GM18520 (cell line): ENCODE measurements around the gene LRRC56.
"Not testable (repeated sequence)": the region's sequence is repeated elsewhere in the genome, so short reads cannot be mapped to it uniquely, and the experiment has no call there.

Experiments used
- ATAC-seq: cut with Tn5 transposase; IDR thresholded peaks from one replicate; pipeline ENCODE4 v1.9.1; 2021; ENCODE audit not compliant: unreplicated experiment

LRRC56 gene

DNA sequence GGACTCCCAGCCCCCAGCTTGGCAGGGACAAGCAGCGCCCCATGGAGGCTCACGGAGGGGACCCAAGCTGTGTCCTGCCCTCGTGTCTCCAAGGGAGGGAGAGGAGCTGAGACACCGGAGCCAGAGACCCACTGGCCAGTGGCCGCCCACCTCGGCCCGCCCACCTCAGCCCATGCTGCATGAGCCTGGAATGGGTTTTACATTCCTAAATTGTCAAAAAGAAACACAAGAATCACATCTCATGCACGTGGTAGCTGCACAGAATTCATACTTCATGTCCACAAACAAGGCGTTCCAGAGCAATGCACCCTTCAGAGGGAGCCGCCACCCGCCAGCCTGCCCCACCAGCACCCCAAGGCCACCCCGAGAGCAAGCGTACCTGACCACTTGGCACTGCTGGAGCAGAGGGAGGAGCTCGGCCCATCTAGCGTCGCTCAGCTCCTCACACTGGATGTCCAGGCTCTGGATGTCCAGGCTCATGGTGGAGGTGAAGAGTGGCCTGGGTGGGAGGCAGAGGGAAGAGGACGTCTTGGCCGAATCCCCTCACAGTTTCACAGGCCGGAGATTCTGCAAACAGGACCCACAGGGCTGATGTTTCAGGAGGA is 35.5 kb upstream of the LRRC56 start:
- no peak for ATAC-seq

DNA sequence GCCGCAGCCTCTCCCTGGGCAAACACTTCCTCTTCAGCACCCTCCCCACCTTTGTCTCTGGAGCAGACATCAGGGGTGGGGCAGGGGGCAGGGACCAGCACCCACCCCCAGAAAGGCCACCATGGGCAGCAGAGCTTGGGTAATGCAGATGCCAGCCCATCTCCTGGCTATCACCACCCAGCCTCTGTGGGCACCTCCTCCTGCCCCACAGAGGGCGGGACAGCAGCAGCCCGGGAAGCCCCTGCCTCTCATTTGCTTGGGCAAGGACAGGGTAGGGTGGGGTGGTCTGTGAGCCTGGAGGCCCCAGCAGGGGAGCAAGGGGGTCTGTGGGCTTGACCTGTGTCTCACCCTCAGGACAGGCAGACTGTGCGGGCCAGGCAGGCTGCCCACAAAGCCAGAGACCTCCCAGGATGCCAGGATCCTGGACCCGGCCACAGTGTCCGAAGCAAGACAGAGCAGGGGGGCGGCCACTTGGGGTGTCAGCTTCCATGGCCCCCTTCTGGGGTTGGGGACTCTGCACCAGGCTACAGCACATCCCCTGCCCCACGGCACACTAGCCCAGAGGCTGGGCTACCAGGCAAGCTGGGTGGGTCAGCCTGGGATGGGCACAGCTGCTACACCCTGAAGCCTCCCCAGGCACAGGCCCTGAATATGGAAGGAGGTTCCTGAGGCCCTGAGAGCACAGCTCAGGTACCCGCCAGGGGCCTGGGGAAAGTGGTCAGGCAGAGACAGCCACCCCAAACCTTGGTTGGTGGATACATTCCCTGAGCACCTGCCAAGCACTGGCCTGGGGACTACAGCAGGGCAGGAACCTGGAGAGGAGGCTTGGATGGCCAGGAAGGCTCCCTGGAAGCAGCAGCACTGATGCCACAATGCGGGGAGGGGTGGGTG is 34.8 kb upstream of the LRRC56 start:
- ATAC-seq: no peak

DNA sequence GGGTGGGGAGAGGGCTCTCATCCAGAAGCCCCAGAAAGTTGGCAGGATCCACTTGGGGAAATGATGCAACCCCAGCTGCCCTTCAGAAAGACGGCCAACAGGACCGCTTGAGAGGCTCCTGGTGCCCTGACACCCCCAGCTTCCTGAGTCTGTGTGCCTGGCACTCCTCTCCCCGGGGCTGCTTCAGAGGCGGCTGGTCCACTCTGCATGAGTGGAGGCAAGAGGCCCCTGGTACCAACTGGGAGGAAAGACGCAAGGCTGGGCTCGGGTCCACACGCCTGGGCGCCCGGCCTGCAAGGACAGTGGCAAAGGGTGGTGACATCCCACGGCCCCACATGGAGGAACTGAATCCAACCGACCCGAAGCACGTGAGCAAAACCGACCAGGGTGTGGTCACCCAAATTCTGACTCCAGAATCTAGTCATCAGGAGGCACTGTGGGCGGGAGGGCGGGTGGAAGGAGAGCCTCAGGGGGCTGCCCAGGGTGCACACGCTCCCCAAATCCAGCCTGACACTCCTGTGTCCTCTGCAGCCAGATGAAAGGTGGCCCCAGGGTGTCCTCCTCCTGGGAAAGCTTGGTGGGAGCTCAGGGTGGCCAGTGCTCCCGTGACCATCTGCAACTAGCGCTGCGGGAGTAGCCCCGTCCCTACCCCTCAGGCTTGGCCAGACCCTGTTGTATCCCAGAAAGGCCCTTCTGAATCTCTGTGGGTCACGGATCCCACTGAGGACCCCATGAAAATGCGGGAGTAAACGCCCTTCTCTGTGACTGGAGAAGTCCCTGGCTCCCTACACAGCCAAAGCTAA is 33.9 kb upstream of the LRRC56 start:
- no peak for ATAC-seq

GRCh38 chr11:504053-504993 is 33.0 kb upstream of the LRRC56 start:
- no peak for ATAC-seq

DNA sequence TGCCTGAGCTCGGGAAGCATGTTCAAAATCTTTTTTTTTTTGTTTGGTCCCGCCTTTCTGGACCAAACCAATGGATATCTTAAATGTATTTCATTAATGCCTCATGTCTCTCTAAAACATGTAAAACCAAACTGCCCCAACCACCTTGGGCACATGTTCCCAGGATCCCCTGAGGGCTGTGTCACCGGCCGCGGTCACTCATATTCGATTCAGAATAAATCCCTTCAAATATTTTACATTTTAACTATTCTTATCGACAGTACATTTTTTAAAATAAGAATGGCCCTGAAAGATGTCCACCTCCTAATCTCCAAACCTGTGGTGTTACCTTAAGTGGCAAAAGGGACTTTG is 32.4 kb upstream of the LRRC56 start:
- no peak for ATAC-seq

DNA sequence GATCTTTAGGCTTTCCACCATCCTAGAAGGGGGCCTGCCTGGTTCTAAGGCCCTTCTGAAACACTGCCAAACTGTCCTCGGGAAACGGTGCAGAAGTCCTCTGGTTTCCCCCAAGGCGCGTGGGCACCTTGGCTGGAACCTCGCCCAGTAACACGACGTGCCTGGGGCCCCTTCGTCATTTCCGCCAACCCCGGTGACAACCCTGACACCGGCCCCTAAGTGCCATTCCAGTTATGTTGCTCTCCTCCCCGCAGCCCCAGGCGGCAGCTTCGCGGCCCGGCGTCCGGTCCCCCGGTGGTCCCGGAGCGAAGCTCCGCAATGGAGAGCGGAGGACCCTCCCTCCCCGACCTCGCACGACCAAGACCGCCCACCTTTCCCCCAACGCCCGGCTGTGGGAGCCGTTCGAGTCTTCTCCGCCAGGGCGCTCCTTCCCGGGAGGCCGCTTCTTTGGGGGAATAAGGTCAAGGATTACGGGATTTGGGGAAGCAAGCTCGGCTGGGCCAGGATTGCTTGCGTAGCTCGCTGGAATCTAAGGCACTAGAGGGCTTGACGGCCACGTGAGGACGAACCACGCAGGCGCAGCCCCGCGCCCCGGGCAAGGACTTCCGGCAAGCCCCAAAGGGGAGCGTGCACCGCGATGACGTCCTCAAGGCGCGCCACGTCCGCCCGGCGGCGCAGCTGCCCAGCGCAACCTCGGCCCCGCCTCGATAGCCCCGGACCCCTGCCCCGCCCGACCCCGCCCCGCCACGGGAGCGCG is 30.9 kb upstream of the LRRC56 start:
- ATAC-seq: peak; percentile 68

DNA sequence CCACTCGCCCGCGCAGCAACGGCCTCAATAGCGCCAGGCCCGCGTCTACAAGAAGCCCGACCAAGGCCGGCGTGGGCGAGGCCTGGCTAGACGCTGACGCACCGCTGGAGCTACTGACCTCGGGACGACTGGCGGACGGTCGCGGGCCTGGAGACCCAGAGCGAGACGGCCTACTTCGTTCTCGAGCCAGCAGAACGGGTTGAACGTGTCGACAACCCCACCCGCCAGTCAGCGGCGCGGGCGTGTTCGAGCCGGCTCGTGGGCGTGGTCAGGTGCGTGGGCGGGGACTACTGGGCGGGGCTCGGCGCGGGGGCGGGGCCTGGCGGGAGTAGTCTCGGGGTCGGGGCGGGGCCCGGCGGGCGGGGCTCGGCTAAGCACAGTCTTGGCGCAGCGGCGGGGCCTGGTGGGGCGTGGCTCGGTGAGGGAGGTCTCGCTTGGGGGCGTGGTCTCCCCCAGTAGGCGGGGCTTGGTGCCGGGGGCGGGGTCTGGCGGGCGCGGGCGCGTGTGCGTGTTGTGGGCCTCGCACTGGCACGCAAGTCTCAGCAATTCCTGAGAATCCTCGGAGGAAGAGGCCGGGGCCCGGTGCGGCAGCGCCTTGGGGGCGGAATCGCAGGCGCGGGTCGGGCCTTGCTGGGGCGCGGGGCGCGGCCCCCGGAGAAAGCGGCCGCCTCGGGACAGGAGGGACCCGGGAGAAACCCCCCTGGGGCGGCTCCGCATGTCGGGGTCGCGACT is 30.2 kb upstream of the LRRC56 start, which contains the start of gene RNH1:
TSS of gene RNH1 (minus strand) at position 248 of the 732 bp plus-strand sequence. CDS start 5,080 bp downstream, outside the sequence.
- peak; percentile 22 for ATAC-seq

- no peak for ATAC-seq
Observed at GRCh38 chr11:507727-508515, 29.4 kb upstream of the LRRC56 start.

GRCh38 chr11:508956-509355 is 28.4 kb upstream of the LRRC56 start:
- no peak for ATAC-seq

DNA sequence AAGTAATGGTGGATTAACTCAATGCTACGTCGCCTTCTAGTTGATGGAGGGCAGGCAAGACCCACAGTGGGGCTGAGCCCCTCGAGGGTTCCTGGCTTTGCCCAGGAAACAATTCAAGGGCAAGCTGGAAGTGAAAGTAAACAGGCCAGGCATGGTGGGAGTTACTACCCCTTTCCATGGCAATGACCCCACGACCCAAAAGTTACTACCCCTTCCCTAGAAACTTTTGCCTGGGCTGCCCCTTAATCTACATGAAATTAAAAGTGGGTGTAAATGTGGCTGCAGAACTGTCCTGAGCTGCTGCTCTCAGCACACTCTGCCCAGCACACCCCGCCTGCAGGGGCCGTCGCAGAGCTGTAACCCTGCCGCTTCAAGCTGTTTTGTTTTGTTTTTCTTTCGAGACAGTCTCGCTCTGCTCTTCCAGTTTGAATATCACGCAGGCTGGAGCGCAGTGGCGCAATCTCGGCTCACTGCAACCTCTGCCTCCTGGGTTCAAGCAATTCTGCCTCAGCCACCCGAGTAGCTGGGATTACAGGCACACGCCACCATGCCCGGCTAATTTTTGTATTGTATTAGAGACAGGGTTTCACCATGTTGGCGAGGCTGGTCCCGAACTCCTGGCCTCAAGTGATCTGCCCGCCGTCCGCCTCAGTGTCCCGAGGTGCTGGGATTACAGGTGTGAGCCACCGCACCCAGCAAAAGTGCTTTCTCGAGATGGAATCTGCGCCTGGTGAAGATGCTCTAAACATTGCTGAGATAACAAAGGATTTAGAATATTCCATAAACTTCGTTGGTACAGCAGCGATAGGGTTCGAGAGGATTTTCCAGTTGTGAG is 24.3 kb upstream of the LRRC56 start:
- no peak for ATAC-seq

- ATAC-seq: no peak
Observed at GRCh38 chr11:514606-515005, 22.7 kb upstream of the LRRC56 start.

DNA sequence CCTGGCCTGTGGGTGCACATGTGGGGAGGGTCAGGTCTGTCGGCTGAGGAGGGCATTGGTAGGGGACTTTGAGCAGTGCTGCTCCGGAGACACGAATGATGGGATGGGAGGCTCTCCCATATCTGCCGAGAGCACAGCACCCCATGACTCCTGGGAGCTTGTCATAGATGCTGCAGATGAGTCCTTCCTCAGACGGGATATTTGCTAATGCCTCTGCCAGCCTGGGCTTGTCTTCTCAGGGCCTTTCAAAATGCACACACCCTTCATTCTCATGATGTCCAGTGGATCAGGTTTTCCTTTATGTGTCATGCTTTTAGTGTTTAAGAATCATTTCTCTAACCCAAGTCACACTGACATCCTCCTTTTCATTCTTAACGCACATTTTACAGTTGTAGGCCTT is 22.2 kb upstream of the LRRC56 start:
- ATAC-seq: no peak

DNA sequence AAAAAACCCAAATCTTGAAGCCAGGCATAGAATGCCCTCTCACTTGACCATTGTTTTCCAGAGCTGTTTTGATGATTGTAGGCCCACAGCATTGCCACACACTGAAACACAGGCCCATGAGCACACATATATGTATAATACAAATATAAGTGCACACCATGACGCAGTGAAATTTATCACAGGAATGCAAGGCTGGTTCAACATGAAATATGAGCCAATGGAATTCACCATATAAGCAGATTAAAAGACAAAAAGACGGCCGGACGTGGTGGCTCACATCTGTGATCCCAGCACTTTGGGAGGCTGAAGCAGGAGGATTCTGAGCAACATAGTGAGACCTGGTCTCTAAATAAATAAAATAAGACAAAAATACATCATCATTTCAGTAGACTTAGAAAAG is 20.9 kb upstream of the LRRC56 start:
- ATAC-seq: no peak

GRCh38 chr11:516918-517685 is 20.2 kb upstream of the LRRC56 start:
- ATAC-seq: not testable (repeated sequence)

- ATAC-seq: peak; percentile 46
Observed at GRCh38 chr11:518463-519202, 18.7 kb upstream of the LRRC56 start.
